HG03025 (cell line): ENCODE results near the gene TREX2.
A peak's percentile ranks its signal among the peaks of the same experiment; 100 is the strongest.

Experiments
- ATAC-seq: cut with Tn5 transposase; IDR thresholded peaks from one replicate; pipeline ENCODE4 v1.9.1; 2021; ENCODE audit warnings: mild to moderate bottlenecking, moderate library complexity; ENCODE audit not compliant: unreplicated experiment, low FRiP score

TREX2 gene

DNA sequence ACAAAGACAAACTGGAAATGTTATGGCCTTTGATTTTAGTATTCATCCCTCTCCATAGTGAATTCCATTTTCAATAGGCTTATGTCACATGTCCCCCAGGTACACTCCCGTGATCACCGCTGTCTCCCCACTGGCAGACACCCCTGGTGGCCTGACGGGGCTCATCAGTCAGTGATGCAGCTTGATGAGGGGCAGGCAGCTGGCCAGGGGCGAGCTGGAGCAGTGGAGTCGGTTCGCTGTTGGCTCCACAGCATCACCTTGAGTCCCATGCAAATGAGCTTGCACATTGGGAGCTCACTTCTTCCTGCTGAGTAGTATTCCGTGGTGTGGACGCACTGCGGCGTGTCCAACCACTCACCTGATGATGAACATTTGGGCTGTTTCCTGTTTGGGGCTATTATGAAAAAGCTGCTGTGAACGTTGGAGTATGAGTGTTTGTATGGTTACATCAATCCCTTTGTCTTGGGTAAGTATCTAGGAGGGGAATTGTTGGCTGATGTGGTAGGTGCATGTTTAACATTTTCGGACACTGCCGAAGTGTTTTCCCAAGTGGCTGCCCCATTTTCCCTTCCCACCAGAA is 5.2 kb downstream of the TREX2 start:
- no peak for ATAC-seq

DNA sequence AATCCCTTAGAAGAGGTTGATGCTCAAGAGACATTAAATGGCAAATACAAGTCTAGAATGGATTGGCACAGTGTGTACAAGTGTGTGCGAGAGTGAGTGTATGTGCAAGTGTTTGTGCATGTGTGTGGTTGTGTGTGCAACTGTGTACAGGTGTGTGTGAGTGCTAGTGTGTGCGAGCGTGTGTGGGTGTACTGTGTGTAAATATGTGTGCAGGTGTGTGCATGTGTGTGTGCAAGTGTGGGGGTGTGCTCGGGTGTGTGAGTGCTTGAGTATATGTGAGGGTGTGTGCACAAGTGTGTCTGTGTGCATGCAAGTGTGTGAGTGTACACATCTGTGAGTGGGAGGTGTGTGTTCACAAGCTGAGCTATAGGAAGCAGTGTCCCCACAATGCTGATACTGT is 5.9 kb downstream of the TREX2 start:
- ATAC-seq, result no peak

DNA sequence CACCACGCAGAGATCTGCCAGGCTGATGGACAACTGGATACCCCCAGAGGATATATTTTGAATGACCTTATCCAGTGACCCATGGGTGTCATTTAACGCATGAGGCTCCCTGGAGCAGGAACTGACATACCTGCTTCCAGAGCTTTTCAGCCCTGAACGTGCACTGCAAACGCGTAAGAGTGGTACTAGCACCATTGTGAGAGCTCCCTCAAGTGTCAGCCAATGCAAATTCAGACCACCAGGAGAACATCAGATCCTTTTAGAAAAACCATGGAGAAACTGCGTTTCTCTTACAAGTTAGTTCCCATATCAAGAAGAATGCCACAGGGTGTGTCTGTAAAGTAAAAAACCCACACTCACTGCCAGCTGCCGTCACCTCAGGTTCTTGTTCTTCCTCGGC is 7.3 kb downstream of the TREX2 start:
- no peak for ATAC-seq

DNA sequence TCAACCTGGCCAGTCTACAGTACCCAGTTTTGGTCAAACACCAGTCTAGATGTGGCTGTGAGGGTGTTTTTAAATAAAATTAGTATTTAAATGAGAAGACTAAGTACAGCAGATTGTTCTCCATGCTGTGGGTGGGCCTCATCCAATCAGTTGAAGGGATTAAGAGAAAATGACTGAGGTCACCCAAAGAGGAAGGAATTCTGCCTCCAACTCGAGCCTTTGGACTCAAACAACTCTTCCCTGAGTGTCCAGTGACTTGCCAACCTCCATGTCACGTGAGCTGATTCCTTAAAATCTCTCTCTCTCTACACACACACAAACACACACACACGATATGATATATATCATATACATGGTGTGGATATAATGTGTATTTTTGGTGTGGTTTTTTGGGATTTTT is 10.0 kb downstream of the TREX2 start:
- ATAC-seq, result no peak

DNA sequence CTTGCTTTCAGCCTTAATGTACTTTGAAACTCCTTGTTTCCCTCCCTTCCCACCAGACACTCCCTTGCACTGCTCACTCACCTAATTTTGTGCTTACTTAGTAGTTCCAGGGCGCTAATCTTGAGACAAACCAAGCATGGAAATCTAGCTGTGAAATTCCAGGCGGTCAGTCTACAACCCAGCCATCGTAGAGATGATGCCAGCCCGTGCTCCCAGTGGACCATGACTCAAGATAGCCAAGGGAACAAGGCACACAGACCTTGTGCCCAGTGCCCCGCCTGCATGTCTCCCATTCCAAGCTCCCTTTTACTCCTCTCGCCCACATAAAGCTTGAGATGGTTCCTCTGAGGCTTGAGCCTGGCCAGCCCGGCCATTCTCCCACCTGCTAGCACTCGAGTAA is 11.1 kb downstream of the TREX2 start:
- ATAC-seq, result no peak

DNA sequence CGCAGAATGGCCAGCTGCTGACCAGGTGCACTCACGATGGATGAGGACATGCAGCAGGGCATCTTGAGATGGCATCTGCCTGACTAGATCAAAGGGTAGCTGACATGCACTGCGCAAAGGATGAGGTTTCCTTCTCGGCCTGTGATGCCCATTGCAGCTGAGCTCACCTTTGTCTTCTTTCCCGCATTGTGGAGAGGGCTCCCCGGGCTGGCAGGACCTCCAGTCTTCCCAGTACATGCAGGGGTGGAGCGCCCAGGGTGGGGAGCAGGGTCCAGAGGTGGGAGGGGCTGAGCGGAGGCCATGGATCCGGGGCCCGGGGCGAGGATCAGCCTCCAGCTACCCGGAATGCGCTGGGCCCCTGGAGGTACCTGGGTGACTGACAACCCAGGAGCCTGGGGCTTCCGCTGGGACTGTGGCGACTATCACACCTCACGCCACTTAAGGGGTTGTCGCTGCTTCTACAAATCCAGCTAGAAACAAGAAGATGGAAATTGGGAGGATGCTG is 12.0 kb downstream of the TREX2 start:
- no peak for ATAC-seq

DNA sequence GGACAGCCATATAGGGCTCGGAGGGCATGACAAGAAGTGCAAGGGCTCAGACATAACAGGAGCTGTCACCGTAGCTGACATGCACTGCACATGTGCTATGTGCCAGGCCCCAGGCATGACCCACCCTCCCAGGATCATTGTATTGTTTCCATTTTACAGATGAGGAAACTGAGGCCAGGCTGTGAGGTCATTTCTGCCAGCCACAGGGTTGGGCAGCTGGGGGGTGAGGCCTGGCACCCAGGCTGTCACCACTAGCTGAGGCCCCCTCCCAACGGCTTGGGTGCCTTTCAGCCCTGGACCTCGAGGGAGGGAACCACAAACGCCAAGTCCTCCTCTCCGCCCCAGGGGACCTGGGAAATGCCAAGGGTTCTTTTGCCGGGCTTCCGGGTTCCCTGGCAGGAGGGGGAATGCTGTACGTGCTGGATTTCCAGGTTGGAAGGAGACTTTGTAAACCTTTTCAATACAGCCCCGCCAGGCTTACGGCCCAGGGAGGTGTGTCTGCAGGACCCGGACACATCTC is 12.6 kb downstream of the TREX2 start:
- no peak for ATAC-seq

DNA sequence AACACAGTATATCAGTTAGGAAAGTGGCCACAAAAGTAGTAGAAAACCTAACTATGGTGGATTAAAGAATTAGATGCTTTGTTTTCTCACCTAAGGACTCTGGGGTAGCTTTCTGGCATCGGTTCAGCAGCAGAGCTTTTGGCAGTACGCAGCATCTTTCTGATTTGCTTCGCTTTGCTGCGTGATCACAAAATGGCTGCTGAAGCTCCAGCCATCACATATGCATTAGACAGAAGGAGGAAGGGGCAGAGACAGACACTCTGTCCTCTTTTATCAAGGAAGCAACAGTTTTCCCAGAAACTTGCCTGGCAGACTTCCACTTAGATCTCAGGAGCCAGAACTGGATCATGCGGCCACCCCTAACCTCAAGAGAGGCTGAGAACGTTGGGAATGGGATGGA is 15.1 kb downstream of the TREX2 start:
- no peak for ATAC-seq

DNA sequence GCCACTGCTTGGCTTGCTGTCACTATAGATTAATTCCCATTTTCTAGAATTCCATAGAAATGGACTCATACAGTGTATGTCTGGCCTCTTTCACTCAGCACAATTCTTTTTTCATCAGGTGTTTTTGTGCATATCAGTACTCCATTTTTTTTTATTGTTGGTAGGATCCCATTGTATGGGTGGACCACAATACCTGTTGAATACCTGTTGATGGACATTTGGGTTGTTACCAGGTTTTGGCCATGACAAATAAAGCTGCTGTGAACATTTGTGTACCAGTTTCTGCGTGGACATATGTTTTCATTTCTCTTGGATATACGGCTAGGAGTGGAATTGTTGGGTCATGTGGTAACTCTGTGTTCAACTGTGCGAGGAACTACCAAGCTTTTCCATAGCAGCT is 19.7 kb downstream of the TREX2 start:
- no peak for ATAC-seq

DNA sequence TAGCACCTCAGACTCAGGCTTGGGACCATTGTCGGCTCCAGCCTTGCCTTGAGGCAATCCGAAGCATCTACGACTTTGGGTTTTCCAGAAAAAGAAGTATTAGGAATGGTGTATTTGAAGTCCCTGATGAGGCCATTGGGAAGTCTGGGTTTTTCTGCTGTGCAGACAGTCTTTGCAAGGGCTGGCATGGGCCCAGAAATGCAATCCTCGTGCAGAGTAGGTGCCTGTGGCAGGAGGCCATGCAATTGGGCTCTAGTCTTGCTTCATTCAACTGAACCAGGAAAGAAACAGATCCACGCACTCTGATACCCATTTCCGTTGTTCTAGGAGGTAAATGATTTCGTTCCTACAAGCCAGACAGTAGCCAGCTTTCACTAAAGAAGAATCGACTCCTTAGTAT is 22.2 kb downstream of the TREX2 start:
- no peak for ATAC-seq

DNA sequence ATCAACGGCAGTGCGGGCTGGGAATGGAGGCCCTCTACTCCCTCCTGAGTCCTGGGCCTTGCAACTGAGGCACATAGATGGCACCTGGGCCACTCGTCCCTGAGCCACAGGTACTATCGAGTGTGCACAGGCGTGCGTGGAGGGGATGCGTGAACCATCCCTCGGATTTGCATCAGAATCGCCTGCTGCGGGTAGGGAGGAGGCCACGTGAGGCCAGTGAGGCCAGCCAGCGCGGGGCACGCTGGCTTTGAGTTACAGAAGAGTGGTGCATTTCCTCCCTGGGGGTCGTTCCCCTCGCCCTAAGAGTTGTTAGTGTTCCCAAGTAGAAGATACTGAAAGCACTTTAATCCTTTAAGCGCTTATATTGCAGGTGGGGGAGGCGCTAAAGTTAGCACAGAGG is 24.0 kb downstream of the TREX2 start:
- no peak for ATAC-seq

DNA sequence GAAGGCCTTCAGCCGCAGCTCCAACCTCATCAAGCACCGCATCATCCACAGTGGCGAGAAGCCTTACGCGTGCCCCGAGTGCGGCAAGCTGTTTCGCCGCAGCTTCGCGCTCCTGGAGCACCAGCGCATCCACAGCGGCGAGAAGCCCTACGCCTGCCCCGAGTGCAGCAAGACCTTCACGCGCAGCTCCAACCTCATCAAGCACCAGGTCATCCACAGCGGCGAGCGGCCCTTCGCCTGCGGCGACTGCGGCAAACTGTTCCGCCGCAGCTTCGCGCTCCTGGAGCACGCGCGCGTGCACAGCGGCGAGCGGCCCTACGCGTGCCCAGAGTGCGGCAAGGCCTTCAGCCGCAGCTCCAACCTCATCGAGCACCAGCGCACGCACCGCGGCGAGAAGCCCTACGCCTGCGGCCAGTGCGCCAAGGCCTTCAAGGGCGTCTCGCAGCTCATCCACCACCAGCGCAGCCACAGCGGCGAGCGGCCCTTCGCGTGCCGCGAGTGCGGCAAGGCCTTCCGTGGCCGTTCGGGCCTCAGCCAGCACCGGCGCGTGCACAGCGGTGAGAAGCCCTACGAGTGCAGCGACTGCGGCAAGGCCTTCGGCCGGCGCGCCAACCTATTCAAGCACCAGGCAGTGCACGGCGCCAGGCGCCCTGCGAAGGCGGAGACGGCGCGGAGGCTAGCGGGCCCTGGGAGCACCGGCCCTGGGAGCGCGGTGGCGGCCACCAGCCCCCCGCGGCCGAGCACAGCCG is 24.8 kb downstream of the TREX2 start:
- no peak for ATAC-seq

DNA sequence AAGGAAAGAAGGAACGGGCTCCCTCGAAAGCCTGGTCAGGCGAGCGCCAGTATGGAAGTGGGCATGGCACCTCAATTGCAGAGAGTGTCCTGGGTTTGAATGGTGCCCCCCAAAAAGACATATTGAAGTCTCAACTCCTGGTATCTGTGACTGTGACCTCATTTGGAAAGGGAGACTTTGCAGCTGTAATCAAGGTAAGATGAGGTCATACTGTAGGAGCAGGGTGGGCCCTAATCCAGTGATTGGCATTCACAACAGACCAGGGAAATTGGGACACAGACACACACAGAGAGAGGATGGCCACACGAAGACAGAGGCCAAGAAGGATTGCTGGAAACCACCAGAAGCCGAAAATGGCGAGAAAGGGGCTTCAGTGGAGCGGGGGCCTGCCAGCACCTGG is 28.2 kb downstream of the TREX2 start:
- no peak for ATAC-seq

DNA sequence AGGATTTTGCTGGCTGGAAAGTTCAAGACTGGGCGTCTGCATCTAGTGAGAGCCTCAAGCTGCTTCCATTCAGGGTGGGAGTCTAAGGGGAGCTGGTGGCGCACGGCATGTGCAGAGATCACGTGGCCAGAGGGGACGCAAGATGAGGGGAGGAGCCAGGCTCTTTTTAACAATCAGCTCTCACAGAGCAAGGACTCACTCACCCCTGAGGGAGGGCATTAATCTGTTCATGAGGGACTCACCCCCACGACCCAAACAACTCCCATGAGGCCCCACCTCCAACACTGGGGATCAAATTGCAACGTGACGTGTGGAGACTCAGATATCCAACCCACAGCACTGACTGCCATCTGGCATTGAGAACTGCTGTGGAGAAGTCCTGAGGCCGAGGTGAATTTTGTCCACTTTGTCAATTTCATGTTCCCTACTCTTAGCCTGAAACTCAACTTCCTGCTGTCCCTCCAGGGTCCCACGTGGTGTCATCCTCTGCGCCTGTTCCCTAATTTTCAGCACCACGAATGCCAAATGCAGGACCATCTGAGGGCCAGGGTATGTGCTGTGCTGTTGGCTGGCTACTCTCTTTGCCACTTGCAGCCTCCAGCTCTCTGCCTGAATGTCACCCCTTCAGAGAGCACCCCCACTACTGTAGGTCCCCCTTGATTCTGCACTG is 28.9 kb downstream of the TREX2 start:
- ATAC-seq, result no peak

DNA sequence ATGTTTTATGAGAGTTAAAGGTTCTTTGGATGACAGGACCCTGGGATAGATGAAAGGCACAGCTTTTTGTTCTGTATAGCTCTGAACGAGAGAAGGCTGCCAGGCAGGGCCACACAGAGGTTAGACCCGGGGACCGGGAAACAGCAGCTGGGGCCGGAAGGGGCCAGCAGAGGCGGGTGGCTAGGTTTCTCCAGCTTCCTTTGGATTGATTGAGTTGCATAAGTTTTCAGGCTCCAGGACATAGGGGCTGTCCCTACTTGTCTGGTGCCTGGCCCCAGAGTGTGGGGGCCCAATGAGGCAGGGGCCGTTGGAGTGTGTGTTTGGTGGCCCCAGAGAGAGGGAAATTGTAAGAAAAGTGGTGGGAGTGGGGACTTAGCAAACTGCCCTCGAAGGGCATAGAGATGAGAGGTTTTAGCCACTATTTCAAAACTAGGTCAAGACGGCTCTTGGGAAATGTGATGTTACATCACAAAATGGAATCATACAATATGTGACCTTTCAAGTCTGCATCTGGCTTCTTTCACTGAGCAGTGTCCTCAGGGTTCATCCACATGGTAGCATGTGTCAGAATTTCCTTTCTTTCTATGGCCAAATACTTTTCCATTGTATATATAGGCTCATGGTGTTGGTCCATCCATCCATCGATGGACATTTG is 30.9 kb downstream of the TREX2 start:
- no peak for ATAC-seq

DNA sequence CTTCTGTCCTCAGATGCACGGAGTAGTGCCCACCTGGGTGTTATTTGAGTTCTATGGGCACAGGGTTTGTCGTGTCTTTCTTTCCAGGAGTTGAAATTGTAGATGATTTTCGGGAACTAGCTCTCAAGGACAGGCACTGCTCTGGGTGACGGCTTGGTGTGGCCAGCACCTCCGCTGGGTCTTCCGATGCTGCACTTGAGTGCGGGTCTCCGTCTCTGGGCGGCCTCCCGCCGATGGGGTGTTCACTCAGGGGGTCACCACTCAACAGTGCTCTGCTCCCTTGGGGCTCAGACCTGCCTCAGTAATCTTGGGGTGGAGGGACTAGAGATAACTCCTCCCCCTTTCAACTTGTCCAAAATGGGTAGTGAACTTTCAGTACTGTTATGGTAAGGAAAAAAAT is 32.1 kb downstream of the TREX2 start:
- no peak for ATAC-seq

DNA sequence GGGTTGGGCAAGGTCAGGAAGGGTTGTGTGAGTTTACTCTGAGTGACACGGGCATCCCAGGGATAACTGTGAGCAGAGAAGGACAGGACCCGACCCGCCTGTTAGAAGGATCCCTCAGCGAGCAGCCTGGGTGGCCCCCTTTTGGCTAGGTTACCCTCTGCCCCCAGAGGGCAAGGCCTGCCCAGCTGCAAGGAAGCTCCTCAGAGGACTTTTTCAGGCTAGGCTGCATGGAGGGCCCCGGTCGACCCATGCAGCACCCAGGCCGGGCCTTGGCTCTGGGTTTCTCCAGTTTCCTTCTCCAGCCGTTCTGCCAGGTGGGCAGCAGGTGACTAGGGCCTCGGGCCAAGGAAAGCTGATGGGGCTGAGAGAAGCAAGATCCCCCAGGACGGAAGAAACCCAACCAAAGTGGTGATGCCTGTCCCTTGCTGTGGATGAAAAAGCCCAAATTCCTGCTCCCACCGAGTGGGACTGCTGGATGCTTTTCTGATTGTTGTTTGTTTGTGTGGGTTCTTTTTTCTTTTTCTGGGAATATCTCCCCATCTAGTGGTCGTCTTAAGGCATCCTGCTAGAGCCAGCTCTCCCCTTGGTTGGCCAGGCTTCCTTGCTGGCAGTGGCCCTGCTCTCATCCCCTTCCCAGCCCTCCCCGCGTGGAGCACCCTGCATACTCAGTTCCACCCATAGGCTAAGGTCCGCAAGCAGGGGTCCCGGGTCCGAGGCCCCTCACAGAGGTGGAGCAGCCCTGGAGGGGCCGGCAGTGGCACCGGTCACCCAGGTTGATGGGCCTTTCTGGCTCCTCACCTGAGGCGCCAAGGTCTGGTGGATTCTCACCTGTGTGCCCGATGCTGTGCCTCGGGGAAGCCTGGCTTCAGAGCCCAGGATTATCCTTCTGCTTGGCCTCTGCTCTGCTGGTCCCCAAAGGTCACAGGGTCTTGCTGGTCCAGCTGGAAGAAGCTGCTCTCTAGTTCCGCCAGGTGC is 32.8 kb downstream of the TREX2 start:
- no peak for ATAC-seq

DNA sequence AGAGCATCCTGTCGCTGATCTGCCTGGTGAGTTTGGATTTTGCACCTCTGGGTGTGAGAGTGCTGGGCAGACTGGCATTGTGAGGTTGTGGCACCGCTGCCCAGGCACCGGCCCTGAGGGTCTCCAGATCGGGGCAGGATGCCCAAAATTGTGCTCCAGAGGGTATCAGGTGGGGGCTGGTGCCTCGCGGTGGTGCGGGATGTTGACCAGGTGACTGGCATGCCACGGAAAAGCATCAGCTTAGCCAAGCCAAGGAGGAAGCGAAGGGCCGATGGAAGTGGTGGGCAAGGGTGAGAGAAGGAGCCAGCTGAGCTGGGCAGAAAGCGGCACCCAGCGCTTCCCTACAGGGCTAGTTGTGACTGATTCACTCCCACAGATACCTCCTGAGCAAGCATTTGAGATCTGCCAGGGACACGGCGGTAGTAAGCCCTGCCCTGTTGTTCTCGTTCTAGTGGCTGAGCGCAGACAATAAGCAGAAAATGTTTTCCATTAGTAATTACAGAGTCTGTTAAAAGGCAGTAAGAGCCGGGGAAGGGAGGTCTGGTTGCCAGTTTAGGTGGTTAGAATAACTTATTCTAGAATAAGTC is 33.8 kb downstream of the TREX2 start:
- ATAC-seq, result no peak

DNA sequence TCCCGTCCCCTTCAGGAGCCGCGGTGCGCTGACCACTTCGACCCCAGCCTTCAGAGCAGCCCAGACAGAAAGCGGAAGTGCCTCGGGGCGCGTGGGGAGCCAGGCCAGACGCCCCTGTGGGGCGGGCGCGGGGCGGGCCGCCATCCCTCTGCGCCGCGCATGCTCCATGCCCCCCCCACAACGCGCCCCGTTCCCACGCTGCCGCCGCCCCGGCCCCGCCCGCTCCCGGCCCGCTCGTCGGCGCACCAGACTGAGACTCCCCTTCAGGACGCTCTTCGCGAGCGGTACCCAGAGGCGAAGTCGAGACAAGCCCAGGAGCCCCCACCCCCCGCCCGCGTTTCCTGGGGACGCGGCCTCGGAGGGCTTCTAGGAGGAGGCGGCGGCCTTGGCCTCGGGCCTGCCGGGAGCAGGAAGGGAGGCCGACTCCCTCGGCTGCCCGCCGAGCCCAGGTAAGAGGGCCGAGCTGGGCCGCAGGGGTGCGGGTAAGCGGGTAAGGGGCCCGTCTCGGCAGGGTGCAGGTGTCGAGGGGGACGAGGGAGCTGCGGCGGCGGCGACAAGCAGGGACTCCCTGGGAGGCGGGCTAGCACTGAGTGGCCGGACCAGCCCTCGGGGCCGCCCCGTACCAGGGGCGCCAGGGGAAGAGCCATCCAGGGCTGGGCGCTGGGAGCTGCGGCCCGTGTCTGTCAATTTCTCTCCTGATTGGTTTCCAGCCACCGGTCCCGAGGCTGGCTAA is 34.4 kb downstream of the TREX2 start, which contains the start of gene ZFP92:
Gene ZFP92 (plus strand): TSS at position 218 of the 733 bp plus-strand sequence. CDS start 6,851 bp downstream, outside the sequence.
- ATAC-seq, result peak; percentile 40
